ENCODE data around the gene RIC8A.

- TF ChIP-seq RAD21 (conservative IDR thresholded peaks at IDR 0.05) (no peak), CTCF (IDR thresholded peaks at IDR 0.05; ENCODE audit: poor library complexity, severe bottlenecking) (no peak), POLR2AphosphoS5 (IDR thresholded peaks at IDR 0.05) (no peak), EZH2 (IDR thresholded peaks at IDR 0.05; ENCODE audit: borderline replicate concordance, insufficient read depth, low read length, poor library complexity, severe bottlenecking) (no peak), MXI1 (conservative IDR thresholded peaks at IDR 0.05; ENCODE audit: poor library complexity, severe bottlenecking) (no peak), EP300 (conservative IDR thresholded peaks at IDR 0.05; ENCODE audit: poor library complexity, severe bottlenecking) (no peak), REST (IDR thresholded peaks at IDR 0.05; ENCODE audit: borderline replicate concordance) (no peak)
These were observed 2.8 kb downstream of the RIC8A start for GRCh38 chr11:210122-210802.
